Mammary epithelial cell (primary cell): Measurements from ENCODE around the gene HIP1.

ENCODE experiments used
- EZH2 ChIP-seq: IDR thresholded peaks from 2 replicates; pipeline ENCODE4 v1.6.1; 2012; ENCODE audit warnings: low read length, inconsistent platforms, borderline replicate concordance
- TF ChIP-seq, protein P1 (sequence below), 2 donors: IDR thresholded peaks in 1 of 2; conservative IDR thresholded peaks in 1 of 2; 2 replicates each; pipeline ENCODE4 v1.5.1; 2011 to 2012; ENCODE audit warnings: inconsistent platforms in 2 of 2, low read length in 2 of 2, mild to moderate bottlenecking in 2 of 2, control low read depth in 1 of 2, low read depth in 1 of 2; ENCODE audit not compliant: insufficient read depth in 1 of 2; ENCODE audit errors: extremely low read depth in 1 of 2

DNA sequence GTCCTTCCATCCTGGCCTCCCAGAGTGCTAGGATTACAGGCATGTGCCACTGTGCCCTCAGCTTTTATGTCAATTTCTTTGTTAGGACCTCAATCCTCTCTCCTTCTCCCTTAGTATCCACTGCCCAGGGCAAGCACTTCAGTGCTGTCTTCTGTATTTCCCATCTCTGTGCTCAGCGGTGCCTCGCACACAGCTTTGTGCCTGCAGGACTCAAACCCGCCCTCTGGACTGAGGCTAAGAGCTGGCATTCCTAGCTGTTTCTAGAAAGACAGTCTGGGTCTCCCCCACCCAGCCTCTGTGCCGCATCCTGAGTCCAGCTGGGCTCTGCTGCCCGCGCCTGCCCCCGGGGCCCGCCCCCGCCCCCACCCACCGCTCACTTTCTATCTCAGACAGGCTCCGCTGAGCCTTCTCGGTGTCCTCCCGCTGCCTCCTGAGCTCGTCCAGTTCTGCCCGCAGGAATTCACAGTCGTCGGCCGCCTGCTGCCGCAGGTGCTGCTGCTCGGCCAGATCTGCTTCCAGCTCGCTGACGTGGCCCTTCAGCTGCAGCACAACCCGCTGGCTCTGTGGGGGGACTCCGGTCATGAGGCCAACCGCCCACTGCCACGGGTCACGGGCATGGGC lies 179.3 kb downstream of the HIP1 start:
- TF ChIP-seq, protein P1, sequence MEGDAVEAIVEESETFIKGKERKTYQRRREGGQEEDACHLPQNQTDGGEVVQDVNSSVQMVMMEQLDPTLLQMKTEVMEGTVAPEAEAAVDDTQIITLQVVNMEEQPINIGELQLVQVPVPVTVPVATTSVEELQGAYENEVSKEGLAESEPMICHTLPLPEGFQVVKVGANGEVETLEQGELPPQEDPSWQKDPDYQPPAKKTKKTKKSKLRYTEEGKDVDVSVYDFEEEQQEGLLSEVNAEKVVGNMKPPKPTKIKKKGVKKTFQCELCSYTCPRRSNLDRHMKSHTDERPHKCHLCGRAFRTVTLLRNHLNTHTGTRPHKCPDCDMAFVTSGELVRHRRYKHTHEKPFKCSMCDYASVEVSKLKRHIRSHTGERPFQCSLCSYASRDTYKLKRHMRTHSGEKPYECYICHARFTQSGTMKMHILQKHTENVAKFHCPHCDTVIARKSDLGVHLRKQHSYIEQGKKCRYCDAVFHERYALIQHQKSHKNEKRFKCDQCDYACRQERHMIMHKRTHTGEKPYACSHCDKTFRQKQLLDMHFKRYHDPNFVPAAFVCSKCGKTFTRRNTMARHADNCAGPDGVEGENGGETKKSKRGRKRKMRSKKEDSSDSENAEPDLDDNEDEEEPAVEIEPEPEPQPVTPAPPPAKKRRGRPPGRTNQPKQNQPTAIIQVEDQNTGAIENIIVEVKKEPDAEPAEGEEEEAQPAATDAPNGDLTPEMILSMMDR (conservative IDR thresholded peaks at IDR 0.05 in 1 of 2, IDR thresholded peaks at IDR 0.05 in 1 of 2; ENCODE audit: extremely low read depth in 1 of 2, insufficient read depth in 1 of 2, low read depth in 1 of 2, low read length in 2 of 2): no peak
- no peak for TF ChIP-seq EZH2
